ENCODE measurements around the gene MORN1. TPM values are rescaled to one million over a fixed set of nuclear protein-coding genes. Genes with fewer than 3 reads are reported as not detected.
A peak's percentile ranks its signal among the peaks of the same experiment; 100 is the strongest.

The MORN1 gene
- total and polyA plus RNA-seq, 2 experiments from 2014 or later: 4.5 to 9.4 TPM

DNA sequence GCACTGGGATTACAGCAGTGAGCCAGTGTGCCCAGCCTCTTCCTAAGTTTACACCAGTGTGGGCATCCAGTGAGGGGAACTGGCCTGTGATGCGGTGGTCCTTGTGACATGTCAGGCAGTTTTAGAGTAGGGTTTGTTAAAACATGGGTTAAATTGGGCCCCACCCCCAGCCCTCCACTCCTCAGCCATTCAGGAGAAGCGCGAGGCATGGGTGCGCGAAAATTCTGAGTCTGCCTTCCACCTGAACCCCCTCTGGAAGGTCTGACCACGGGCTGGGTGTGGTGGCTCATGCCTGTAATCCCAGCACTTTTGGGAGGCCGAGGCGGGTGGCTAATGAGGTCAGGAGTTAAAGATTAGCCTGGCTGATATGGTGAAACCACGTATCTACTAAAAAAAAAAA lies 111.5 kb downstream of the MORN1 start:
- Histone ChIP-seq H3K36me3 (replicated peaks; ENCODE audit: insufficient read depth, low read depth) (no peaks in the 10 kb centered on the region), H2AFZ (no peak overlapping the region), H3K9me3 (ENCODE audit: low read depth) (no peaks in the 10 kb centered on the region), H3K9me2 (replicated peaks; ENCODE audit: insufficient read depth) (no peaks in the 10 kb centered on the region), H3K79me2 (peaks cover 79% of the 10 kb centered on the region), H3K27me3 (no peaks in the 10 kb centered on the region), H3K4me2 (peak overlapping the region; percentile 64), H3K4me1 (ENCODE audit: insufficient read depth) (peaks cover 55% of the 10 kb centered on the region), H3K27ac (peak overlapping the region; percentile 96), H3K4me3 (no peak overlapping the region), H4K20me1 (ENCODE audit: insufficient read depth, poor library complexity, severe bottlenecking) (peaks cover 44% of the 10 kb centered on the region)
- TF ChIP-seq, protein P1, sequence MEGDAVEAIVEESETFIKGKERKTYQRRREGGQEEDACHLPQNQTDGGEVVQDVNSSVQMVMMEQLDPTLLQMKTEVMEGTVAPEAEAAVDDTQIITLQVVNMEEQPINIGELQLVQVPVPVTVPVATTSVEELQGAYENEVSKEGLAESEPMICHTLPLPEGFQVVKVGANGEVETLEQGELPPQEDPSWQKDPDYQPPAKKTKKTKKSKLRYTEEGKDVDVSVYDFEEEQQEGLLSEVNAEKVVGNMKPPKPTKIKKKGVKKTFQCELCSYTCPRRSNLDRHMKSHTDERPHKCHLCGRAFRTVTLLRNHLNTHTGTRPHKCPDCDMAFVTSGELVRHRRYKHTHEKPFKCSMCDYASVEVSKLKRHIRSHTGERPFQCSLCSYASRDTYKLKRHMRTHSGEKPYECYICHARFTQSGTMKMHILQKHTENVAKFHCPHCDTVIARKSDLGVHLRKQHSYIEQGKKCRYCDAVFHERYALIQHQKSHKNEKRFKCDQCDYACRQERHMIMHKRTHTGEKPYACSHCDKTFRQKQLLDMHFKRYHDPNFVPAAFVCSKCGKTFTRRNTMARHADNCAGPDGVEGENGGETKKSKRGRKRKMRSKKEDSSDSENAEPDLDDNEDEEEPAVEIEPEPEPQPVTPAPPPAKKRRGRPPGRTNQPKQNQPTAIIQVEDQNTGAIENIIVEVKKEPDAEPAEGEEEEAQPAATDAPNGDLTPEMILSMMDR (IDR thresholded peaks at IDR 0.05; ENCODE audit: poor library complexity): no peak
- TF ChIP-seq EZH2 (IDR thresholded peaks at IDR 0.05; ENCODE audit: borderline replicate concordance): no peak
- no peak for DNase-seq (ENCODE audit: low spot score)
- 40% methylated on average over 7 of the region's 9 CpGs for WGBS (ENCODE audit: low lambda C conversion rate, missing lambda C conversion rate)

DNA sequence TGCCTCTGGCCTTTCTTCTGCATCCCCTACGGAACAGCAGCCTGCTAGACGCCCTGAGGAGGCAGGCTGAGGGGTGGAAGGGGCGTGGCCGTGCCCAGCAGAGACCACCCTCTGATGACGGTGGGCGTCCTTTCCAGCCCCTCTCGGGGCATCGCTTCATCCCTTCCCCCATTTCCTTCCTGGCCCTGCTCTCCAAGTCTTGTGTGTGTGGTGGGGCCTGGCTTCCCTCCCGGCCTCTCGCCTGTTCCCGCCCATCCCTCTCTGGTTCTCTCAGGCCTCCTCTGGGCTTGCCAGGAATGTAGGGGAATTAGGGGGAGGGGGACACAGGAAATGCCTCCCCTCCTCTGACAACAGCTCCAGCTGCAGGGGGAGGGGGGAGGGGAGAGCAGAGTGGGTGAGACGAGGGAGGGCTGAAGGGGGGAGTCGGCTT lies 112.1 kb downstream of the MORN1 start:
- peaks cover 58% of the 10 kb centered on the region for H3K4me1 ChIP-seq (ENCODE audit: insufficient read depth)
- WGBS (ENCODE audit: low lambda C conversion rate, missing lambda C conversion rate): 32% methylated on average over 7 of the region's 13 CpGs

GRCh38 chr1:2278591-2279209 lies 112.7 kb downstream of the MORN1 start:
- Histone ChIP-seq H3K36me3 (replicated peaks; ENCODE audit: insufficient read depth, low read depth) (no peaks in the 10 kb centered on the region), H4K20me1 (ENCODE audit: insufficient read depth, poor library complexity, severe bottlenecking) (peaks cover 44% of the 10 kb centered on the region), H3K4me3 (no peak overlapping the region), H3K9me3 (ENCODE audit: low read depth) (no peaks in the 10 kb centered on the region), H3K9me2 (replicated peaks; ENCODE audit: insufficient read depth) (no peaks in the 10 kb centered on the region), H3K79me2 (peaks cover 79% of the 10 kb centered on the region), H3K27ac (peak overlapping the region; percentile 96), H3K4me1 (ENCODE audit: insufficient read depth) (peaks cover 58% of the 10 kb centered on the region), H3K27me3 (no peaks in the 10 kb centered on the region), H2AFZ (no peak overlapping the region), H3K4me2 (peak overlapping the region; percentile 64)
- no peak for DNase-seq (ENCODE audit: low spot score)
- TF ChIP-seq, protein P1 (IDR thresholded peaks at IDR 0.05; ENCODE audit: poor library complexity): no peak
- WGBS (ENCODE audit: low lambda C conversion rate, missing lambda C conversion rate): 69% methylated on average over 16 of the region's 16 CpGs

More for the DNA sequence above, 112.1 kb downstream of the MORN1 start:
- Histone ChIP-seq H3K4me2 (peak overlapping the region; percentile 64), H3K27ac (peak overlapping the region; percentile 96), H4K20me1 (ENCODE audit: insufficient read depth, poor library complexity, severe bottlenecking) (peaks cover 44% of the 10 kb centered on the region), H3K36me3 (replicated peaks; ENCODE audit: insufficient read depth, low read depth) (no peaks in the 10 kb centered on the region), H3K4me3 (no peak overlapping the region), H3K9me2 (replicated peaks; ENCODE audit: insufficient read depth) (no peaks in the 10 kb centered on the region), H3K79me2 (peaks cover 79% of the 10 kb centered on the region), H3K27me3 (no peaks in the 10 kb centered on the region), H2AFZ (no peak overlapping the region), H3K9me3 (ENCODE audit: low read depth) (no peaks in the 10 kb centered on the region)
- TF ChIP-seq, protein P1 (IDR thresholded peaks at IDR 0.05; ENCODE audit: poor library complexity): no peak
- TF ChIP-seq EZH2phosphoT487 (IDR thresholded peaks at IDR 0.05; ENCODE audit: low read depth, severe bottlenecking, unreplicated experiment) (no peak), EZH2 (IDR thresholded peaks at IDR 0.05; ENCODE audit: borderline replicate concordance) (no peak)
- peak; percentile 93 for DNase-seq (ENCODE audit: low spot score)

Data from hepatocyte (in vitro differentiated cells).